Stimulated activated CD8-positive, alpha-beta memory T cell treated with anti-CD3 and anti-CD28 coated beads, Interleukin-4, amount 100 ng/mL, for 1 hour (primary cell): ENCODE results near the gene CADPS.

ENCODE experiments used
- DNase-seq, 2 donors: peaks; one replicate each; pipeline ENCODE4 v3.0.0-alpha.2; 2020; ENCODE audit warnings: low read depth in 2 of 2, low spot score in 1 of 2

Gene CADPS

GRCh38 chr3:62873761-62874710 is 1.2 kb downstream of the CADPS start:
- DNase-seq = no peak

- DNase-seq = no peak
Measured at GRCh38 chr3:62873451-62873760, 1.8 kb downstream of the CADPS start.

- DNase-seq = no peak
Measured at GRCh38 chr3:62872318-62872717, 2.9 kb downstream of the CADPS start.

GRCh38 chr3:62870321-62870720 is 4.9 kb downstream of the CADPS start:
- DNase-seq = no peak

- DNase-seq = no peak
Measured at GRCh38 chr3:62863648-62864047, 11.6 kb downstream of the CADPS start.

GRCh38 chr3:62859203-62859791 is 15.9 kb downstream of the CADPS start:
- no peak for DNase-seq

- DNase-seq = no peak
Measured at GRCh38 chr3:62845996-62846395, 29.2 kb downstream of the CADPS start.

GRCh38 chr3:62843508-62843907 is 31.7 kb downstream of the CADPS start:
- no peak for DNase-seq

GRCh38 chr3:62839748-62840147 is 35.5 kb downstream of the CADPS start:
- no peak for DNase-seq

GRCh38 chr3:62837145-62837787 is 38.0 kb downstream of the CADPS start:
- no peak for DNase-seq

- DNase-seq = no peak
Measured at GRCh38 chr3:62835554-62836236, 39.5 kb downstream of the CADPS start.

- no peak for DNase-seq
Measured at GRCh38 chr3:62833538-62833937, 41.7 kb downstream of the CADPS start.

- no peak for DNase-seq
Measured at GRCh38 chr3:62832553-62832952, 42.7 kb downstream of the CADPS start.

GRCh38 chr3:62830727-62831322 is 44.4 kb downstream of the CADPS start:
- no peak for DNase-seq

- no peak for DNase-seq
Measured at GRCh38 chr3:62827550-62827949, 47.7 kb downstream of the CADPS start.

- DNase-seq = no peak
Measured at GRCh38 chr3:62824965-62825592, 50.1 kb downstream of the CADPS start.

- DNase-seq = no peak
Measured at GRCh38 chr3:62823461-62824050, 51.7 kb downstream of the CADPS start.

- no peak for DNase-seq
Measured at GRCh38 chr3:62822905-62823304, 52.3 kb downstream of the CADPS start.

- DNase-seq = no peak
Measured at GRCh38 chr3:62818347-62818746, 56.9 kb downstream of the CADPS start.

GRCh38 chr3:62817678-62818077 is 57.5 kb downstream of the CADPS start:
- no peak for DNase-seq
